ENCODE data around the gene ACP2.
A peak's percentile ranks its signal among the peaks of the same experiment; 100 is the strongest.

GRCh38 chr11:47272706-47273105 lies 24.1 kb upstream of the ACP2 start:
- TF ChIP-seq REST (IDR thresholded peaks at IDR 0.05): peak; percentile 88
- TF ChIP-seq CTCF (IDR thresholded peaks at IDR 0.05; ENCODE audit: low read depth, low read length, missing input control): no peak
- TF ChIP-seq GABPA (IDR thresholded peaks at IDR 0.05 in 1 of 2, conservative IDR thresholded peaks at IDR 0.05 in 1 of 2): no peak
- TF ChIP-seq RAD21 (IDR thresholded peaks at IDR 0.05): no peak
- TF ChIP-seq MAX (IDR thresholded peaks at IDR 0.05): no peak
- no peak for TF ChIP-seq ATF3 (IDR thresholded peaks at IDR 0.05)
- TF ChIP-seq HNF4G (IDR thresholded peaks at IDR 0.05): no peak
- no peak for TF ChIP-seq HNF4A (conservative IDR thresholded peaks at IDR 0.05)
- TF ChIP-seq EGR1 (IDR thresholded peaks at IDR 0.05; ENCODE audit: low read depth in 2 of 2): no peak
- TF ChIP-seq SP1 (IDR thresholded peaks at IDR 0.05): no peak
